Chondrocyte (in vitro differentiated cells): ENCODE measurements around the gene SLCO3A1. TPM values are rescaled to one million over a fixed set of nuclear protein-coding genes. Genes with fewer than 3 reads are reported as not detected.

Source experiments
- DNase-seq: peaks from one replicate; pipeline ENCODE4 v3.0.0; 2021; ENCODE audit warnings: mixed read lengths, low spot score
- H3K27ac Mint-ChIP-seq: one replicate; pipeline ENCODE4 v1.8.0; 2021; ENCODE audit warnings: mild to moderate bottlenecking, moderate library complexity, mixed read lengths; ENCODE audit not compliant: unreplicated experiment
- H3K27me3 Mint-ChIP-seq: 2 replicates; pipeline ENCODE4 v1.8.0; 2021; ENCODE audit warnings: low read depth, mixed read lengths
- H3K36me3 Mint-ChIP-seq: 2 replicates; pipeline ENCODE4 v1.8.0; 2021; ENCODE audit warnings: low read depth, mixed read lengths
- H3K4me1 Mint-ChIP-seq: 2 replicates; pipeline ENCODE4 v1.8.0; 2021; ENCODE audit warnings: low read depth, mild to moderate bottlenecking, mixed read lengths
- H3K4me3 Mint-ChIP-seq: one replicate; pipeline ENCODE4 v1.8.0; 2021; ENCODE audit warnings: mild to moderate bottlenecking, moderate library complexity, mixed read lengths; ENCODE audit not compliant: unreplicated experiment
- H3K9me3 Mint-ChIP-seq: 2 replicates; pipeline ENCODE4 v1.8.0; 2021; ENCODE audit warnings: low read depth, mixed read lengths
- total RNA-seq: library from RNA; stranded (reverse); gene quantifications from 3 replicates; pipeline ENCODE4 v1.2.1, GENCODE V29; 2021
- TF ChIP-seq, protein P1 (sequence below): fragments of 200-600 bp; sonication (generic); IDR thresholded peaks from 2 replicates; pipeline ENCODE4 v1.5.0; 2021; ENCODE audit warnings: antibody characterized with exemption, mild to moderate bottlenecking, moderate library complexity

Gene SLCO3A1
- total RNA-seq, 1 donor from 2014 or later: 3.7 TPM

DNA sequence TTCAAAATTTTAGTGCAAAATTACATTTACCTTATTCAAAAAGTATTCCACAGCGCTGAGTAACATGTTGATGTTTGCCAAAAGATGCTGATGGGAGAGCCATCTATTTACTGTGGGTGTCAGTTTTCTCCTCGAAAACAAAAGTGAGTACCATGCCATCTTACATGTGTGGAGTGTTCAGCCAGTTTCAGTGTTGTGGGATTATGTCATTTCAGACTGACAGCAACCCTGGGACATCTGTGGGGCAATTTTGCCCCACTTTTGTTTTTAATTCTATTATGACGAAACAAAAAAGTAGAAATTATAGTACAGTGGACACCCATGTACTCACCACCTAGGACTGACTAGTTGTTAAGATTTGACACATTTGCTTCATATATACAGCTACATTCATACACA, 19.6 kb downstream of the SLCO3A1 start:
- TF ChIP-seq, protein P1, sequence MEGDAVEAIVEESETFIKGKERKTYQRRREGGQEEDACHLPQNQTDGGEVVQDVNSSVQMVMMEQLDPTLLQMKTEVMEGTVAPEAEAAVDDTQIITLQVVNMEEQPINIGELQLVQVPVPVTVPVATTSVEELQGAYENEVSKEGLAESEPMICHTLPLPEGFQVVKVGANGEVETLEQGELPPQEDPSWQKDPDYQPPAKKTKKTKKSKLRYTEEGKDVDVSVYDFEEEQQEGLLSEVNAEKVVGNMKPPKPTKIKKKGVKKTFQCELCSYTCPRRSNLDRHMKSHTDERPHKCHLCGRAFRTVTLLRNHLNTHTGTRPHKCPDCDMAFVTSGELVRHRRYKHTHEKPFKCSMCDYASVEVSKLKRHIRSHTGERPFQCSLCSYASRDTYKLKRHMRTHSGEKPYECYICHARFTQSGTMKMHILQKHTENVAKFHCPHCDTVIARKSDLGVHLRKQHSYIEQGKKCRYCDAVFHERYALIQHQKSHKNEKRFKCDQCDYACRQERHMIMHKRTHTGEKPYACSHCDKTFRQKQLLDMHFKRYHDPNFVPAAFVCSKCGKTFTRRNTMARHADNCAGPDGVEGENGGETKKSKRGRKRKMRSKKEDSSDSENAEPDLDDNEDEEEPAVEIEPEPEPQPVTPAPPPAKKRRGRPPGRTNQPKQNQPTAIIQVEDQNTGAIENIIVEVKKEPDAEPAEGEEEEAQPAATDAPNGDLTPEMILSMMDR: no peak
- no peaks in the 10 kb centered on the region for H3K4me1 Mint-ChIP-seq
- H3K27ac Mint-ChIP-seq: no peak overlapping the region
- no peak for DNase-seq
- peaks cover 3% of the 10 kb centered on the region for H3K27me3 Mint-ChIP-seq
- H3K36me3 Mint-ChIP-seq: no peaks in the 10 kb centered on the region
- H3K4me3 Mint-ChIP-seq: no peak overlapping the region
- H3K9me3 Mint-ChIP-seq: peaks cover 7% of the 10 kb centered on the region

DNA sequence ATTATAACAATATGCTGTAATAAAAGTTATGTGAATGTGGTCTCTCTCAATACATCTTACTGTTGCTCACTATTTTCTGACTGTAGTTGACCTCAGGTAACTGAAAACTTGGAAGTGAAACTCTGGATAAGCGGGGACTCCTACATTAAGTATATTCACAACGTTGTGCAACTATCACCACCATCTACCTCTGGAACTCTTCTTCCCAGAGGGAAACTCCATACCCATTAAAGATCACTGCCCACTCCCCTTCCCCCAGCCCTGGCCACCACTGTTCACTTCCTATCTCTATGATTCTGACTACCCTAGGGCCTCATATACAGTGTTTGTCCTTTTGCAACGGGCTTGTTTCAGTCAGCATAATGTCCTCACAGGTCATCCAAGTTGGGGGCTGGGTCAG, 20.7 kb downstream of the SLCO3A1 start:
- Mint-ChIP-seq H3K9me3 (peaks cover 7% of the 10 kb centered on the region), H3K4me3 (no peak overlapping the region), H3K36me3 (no peaks in the 10 kb centered on the region), H3K27ac (no peak overlapping the region), H3K27me3 (peaks cover 3% of the 10 kb centered on the region), H3K4me1 (no peaks in the 10 kb centered on the region)
- TF ChIP-seq, protein P1: no peak
- no peak for DNase-seq

DNA sequence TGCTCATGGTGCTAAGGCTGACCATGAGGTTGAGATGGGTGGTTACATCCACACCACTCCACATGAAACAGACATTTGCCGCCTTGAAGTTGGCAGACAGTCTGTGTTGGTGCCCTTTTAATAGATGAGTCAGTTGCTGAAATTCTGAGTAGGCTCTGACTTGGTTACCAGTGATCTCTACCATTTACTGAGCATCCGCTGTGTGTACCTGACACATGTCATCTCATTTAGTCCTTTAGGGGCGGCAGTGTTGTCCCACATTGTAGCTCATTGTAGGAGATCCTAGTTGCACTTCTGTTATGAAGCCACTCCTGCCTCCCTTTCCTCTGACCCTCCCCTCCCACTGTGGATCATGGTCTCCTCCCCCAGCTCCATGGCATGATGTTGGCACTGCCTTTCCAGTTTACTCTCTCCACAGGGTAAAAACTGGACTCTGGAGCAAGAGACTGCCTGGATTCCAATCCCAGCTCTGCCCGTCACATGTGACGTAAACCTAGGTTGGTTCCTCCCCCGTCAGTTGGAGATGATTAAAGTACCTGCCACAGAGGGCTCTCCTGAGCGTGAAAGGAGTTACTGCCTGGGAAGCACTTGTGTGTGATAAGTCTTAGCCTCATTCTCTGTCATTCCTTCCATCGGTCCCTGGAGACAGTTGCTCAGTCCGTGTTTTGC, 21.6 kb downstream of the SLCO3A1 start:
- H3K27me3 Mint-ChIP-seq: peaks cover 3% of the 10 kb centered on the region
- no peak for DNase-seq
- no peaks in the 10 kb centered on the region for H3K36me3 Mint-ChIP-seq
- no peak overlapping the region for H3K4me3 Mint-ChIP-seq
- H3K4me1 Mint-ChIP-seq: no peaks in the 10 kb centered on the region
- H3K9me3 Mint-ChIP-seq: peaks cover 7% of the 10 kb centered on the region
- H3K27ac Mint-ChIP-seq: no peak overlapping the region
- TF ChIP-seq, protein P1: no peak

DNA sequence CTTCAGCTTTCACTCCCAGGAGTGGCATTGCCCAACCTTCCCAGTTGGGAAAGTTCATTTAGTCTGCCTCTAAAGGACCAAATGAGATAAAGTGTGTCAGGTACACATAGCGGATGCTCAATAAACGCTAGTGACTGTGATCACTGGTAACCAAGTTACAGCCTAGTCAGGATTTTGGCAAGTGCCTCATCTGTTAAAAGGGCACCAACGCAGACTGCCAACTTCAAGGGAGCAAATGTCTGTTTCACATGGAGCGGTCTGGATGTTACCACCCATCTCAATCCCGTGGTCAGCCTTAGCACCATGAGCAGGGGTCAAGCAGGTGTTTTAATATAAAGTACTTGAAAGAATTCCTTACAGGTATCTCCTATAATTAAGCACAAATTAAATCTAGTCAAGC, 22.7 kb downstream of the SLCO3A1 start:
- no peaks in the 10 kb centered on the region for H3K36me3 Mint-ChIP-seq
- no peak for DNase-seq
- no peaks in the 10 kb centered on the region for H3K4me1 Mint-ChIP-seq
- no peaks in the 10 kb centered on the region for H3K9me3 Mint-ChIP-seq
- peaks cover 3% of the 10 kb centered on the region for H3K27me3 Mint-ChIP-seq
- TF ChIP-seq, protein P1: no peak
- H3K4me3 Mint-ChIP-seq: no peak overlapping the region
- H3K27ac Mint-ChIP-seq: no peak overlapping the region

DNA sequence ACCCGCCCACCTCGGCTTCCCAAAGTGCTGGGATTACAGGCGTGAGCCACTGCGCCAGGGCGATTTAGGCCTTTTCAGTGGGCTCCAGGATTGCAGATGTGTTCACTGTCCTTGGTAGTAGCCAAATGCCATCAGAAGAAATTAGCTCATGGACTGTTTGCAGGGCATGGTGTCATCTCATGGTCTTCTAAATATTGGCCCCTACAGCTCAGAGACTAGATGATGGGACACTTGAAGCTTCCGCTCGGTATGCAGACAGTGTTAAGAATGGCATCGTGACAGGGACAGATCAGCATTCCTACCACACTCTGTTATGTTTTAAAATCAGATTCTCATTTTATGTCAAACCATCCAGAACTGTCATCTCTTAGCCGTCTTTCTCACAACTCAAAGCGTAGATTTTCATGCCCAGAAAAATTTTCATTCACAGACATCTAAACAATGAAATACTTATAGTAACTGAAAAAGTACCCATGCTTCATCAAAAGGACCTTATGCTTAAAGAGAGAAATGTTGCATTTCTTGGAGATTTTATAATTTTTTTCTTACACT, 24.9 kb downstream of the SLCO3A1 start:
- DNase-seq: no peak
- H3K27me3 Mint-ChIP-seq: peaks cover 3% of the 10 kb centered on the region
- TF ChIP-seq, protein P1: no peak
- H3K4me3 Mint-ChIP-seq: no peak overlapping the region
- H3K36me3 Mint-ChIP-seq: no peaks in the 10 kb centered on the region
- H3K9me3 Mint-ChIP-seq: no peaks in the 10 kb centered on the region
- H3K27ac Mint-ChIP-seq: no peak overlapping the region
- no peaks in the 10 kb centered on the region for H3K4me1 Mint-ChIP-seq
